HepG2 (cell line): ENCODE results near the gene TCFL5. TPM values are rescaled to one million over a fixed set of nuclear protein-coding genes. Genes with fewer than 3 reads are reported as not detected.
A peak's percentile ranks its signal among the peaks of the same experiment; 100 is the strongest.

Experiments used
- CHD2 ChIP-seq: IDR thresholded peaks from 2 replicates; pipeline ENCODE4 v1.6.1; 2011; ENCODE audit warnings: low read depth, low read length, improper control_type of control experiment
- IRF1 ChIP-seq: sonication (generic); formaldehyde crosslinking; IDR thresholded peaks from 2 replicates; pipeline ENCODE4 v1.4.0; 2020; ENCODE audit warnings: low read depth, mild to moderate bottlenecking, missing genetic modification reagents
- IRX3 ChIP-seq: sonication (generic); formaldehyde crosslinking; IDR thresholded peaks from 2 replicates; pipeline ENCODE4 v1.8.1; 2023; ENCODE audit warnings: mild to moderate bottlenecking, low read depth, missing genetic modification reagents, borderline replicate concordance
- MTF1 ChIP-seq: sonication (generic); formaldehyde crosslinking; IDR thresholded peaks from 2 replicates; pipeline ENCODE4 v1.5.0; 2020; ENCODE audit warnings: missing genetic modification reagents
- MYC ChIP-seq: sonication (generic); formaldehyde crosslinking; IDR thresholded peaks from 2 replicates; pipeline ENCODE4 v1.9.0; 2021; ENCODE audit warnings: missing genetic modification reagents, borderline replicate concordance
- NFIB ChIP-seq: sonication (generic); formaldehyde crosslinking; IDR thresholded peaks from 2 replicates; pipeline ENCODE4 v1.9.0; 2021; ENCODE audit warnings: missing genetic modification reagents, mild to moderate bottlenecking, borderline replicate concordance
- RFX3 ChIP-seq: IDR thresholded peaks from 2 replicates; pipeline ENCODE4 v1.6.1; 2016; ENCODE audit warnings: missing biosample characterization, missing genetic modification reagents
- WIZ ChIP-seq: sonication (generic); formaldehyde crosslinking; IDR thresholded peaks from 2 replicates; pipeline ENCODE4 v1.5.1; 2020; ENCODE audit warnings: mild to moderate bottlenecking, missing genetic modification reagents
- ZFP36L1 ChIP-seq: sonication (generic); formaldehyde crosslinking; IDR thresholded peaks from 2 replicates; pipeline ENCODE4 v1.8.0; 2022; ENCODE audit warnings: mild to moderate bottlenecking, missing genetic modification reagents, moderate library complexity
- ZNF142 ChIP-seq: sonication (generic); formaldehyde crosslinking; IDR thresholded peaks from 2 replicates; pipeline ENCODE4 v1.4.0; 2020; ENCODE audit warnings: missing genetic modification reagents
- ZNF24 ChIP-seq: fragments of 450-650 bp; IDR thresholded peaks from 2 replicates; pipeline ENCODE4 v1.6.1; 2017; ENCODE audit warnings: antibody characterized with exemption, mild to moderate bottlenecking
- ZNF362 ChIP-seq: sonication (generic); formaldehyde crosslinking; IDR thresholded peaks from 2 replicates; pipeline ENCODE4 v1.4.0; 2020; ENCODE audit warnings: missing genetic modification reagents, mild to moderate bottlenecking, borderline replicate concordance
- ZNF574 ChIP-seq: sonication (generic); formaldehyde crosslinking; IDR thresholded peaks from 2 replicates; pipeline ENCODE4 v1.4.0; 2020; ENCODE audit warnings: missing genetic modification reagents
- ZNF761 ChIP-seq: sonication (generic); formaldehyde crosslinking; conservative IDR thresholded peaks from 2 replicates; pipeline ENCODE4 v1.4.0; 2020; ENCODE audit warnings: mild to moderate bottlenecking, missing genetic modification reagents
- ZNF850 ChIP-seq: sonication (generic); formaldehyde crosslinking; conservative IDR thresholded peaks from 2 replicates; pipeline ENCODE4 v1.9.0; 2021; ENCODE audit warnings: mild to moderate bottlenecking, missing genetic modification reagents
- ZSCAN21 ChIP-seq: sonication (generic); formaldehyde crosslinking; IDR thresholded peaks from 2 replicates; pipeline ENCODE4 v1.8.0; 2022; ENCODE audit warnings: mild to moderate bottlenecking, missing genetic modification reagents, moderate library complexity, borderline replicate concordance
- polyA plus RNA-seq, 8 experiments: library from polyadenylated mRNA; depleted of rRNA in 3 of 8; stranded (reverse) in 7 of 8; unstranded in 1 of 8; fragments of >200 nt; fragmentation: Illumina TruSeq in 4 of 8; extraction: Trizol in 4 of 8; gene quantifications; 2 replicates each; pipeline versions ENCODE4 v1.2.1 to v1.2.3, GENCODE V29; 2011 to 2016; ENCODE audit warnings: low read depth in 4 of 8, missing spikeins in 1 of 8, mixed read lengths in 1 of 8; ENCODE audit not compliant: insufficient read depth in 1 of 8
- total RNA-seq, 5 experiments: library from RNA; depleted of rRNA; stranded (reverse); fragments of >200 nt; fragmentation: Illumina TruSeq; extraction: Trizol; gene quantifications; 2 replicates each; pipeline ENCODE4 v1.2.3, GENCODE V29; 2016; ENCODE audit warnings: low read depth in 1 of 5

Gene TCFL5
- total and polyA plus RNA-seq, 2 of the 13 experiments (the other 11 are each of a cell fraction or from before 2014, with no cell fraction given): 14.8 to 20.0 TPM

GRCh38 chr20:62875419-62876361 is 14.1 kb upstream of the TCFL5 start (continued):
- peak; percentile 94 for TF ChIP-seq ZNF362 (CRISPR knock-in tag)
- TF ChIP-seq NFIB (CRISPR knock-in tag): no peak
- no peak for TF ChIP-seq ZNF24
- TF ChIP-seq RFX3: no peak
- TF ChIP-seq ZSCAN21 (CRISPR knock-in tag): no peak; the same call in 1 of the 2 replicates
- TF ChIP-seq IRF1 (CRISPR knock-in tag): no peak
- TF ChIP-seq WIZ (CRISPR knock-in tag): no peak
- no peak for TF ChIP-seq MTF1 (CRISPR knock-in tag)
- peak; percentile 47; the same call in 1 of the 2 replicates for TF ChIP-seq MYC (CRISPR knock-in tag)
- TF ChIP-seq ZNF574 (CRISPR knock-in tag): peak; percentile 81
- TF ChIP-seq ZNF850 (CRISPR knock-in tag): no peak
- no peak; the same call in 1 of the 2 replicates for TF ChIP-seq ZNF142 (CRISPR knock-in tag)
- TF ChIP-seq ZFP36L1: no peak
- TF ChIP-seq CHD2: peak; percentile 79
- no peak for TF ChIP-seq IRX3 (CRISPR knock-in tag)
- 0 out of 2 replicates have a peak, but pooled peaks have one; percentile 16 for TF ChIP-seq ZNF761 (CRISPR knock-in tag)
